KBM-7 (cell line): ENCODE data around the gene PJVK.

ENCODE experiments used
- DNase-seq: peaks from one replicate; pipeline ENCODE4 v3.0.0-alpha.2; 2015
- in situ Hi-C: fragments of 300-500 bp; cut with MboI; formaldehyde crosslinking; loops from 2 replicates; pipeline ENCODE4 v1.14.3; 2020; ENCODE audit warnings: low sequenced_read_pairs, low pct_unique_long_range_greater_than_20kb, mixed read lengths

PJVK gene

DNA sequence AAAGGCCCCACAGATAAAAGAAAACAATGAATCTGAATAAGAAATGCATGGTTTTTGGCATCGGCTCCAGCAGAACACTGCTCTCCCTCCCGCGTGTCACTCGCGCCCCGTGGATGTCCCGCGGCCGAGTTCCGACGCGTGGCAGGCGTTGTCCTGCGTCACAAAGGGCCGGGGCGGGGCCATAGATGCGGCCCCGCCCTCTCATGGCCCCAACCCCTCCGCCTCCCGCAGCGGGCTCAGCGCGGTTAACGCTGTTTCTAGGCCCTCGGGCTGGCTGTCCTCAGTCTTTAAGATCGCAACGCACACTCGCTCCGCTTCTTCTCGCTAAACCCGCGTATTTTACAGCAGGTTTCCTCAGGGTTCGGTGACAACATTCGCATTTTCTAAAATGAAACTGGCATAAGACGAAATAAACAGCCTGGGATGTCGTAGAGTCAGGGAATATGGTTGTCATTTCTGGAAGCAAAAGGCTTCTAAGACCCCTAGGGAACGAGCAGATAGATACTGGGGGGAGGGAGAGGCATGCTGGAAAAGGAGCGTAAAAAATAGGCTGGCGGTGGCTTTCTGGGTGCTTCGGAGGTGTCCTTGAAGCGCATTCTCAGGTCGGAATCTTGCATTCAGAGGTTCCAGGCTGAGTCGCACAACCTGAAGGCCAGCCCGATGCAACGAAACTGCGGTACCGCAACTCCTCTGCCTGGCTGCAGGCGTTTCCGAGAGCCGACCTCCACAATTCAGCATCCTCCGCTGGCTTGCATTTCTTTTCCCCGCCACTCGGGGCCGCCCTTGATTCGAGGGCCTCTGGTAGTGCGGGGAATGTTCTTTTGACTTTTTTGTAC, 27.5 kb downstream of the PJVK start, which contains the start of gene FKBP7:
Gene FKBP7 (minus strand): TSS at position 162 of the 836 bp plus-strand sequence. CDS start 101 bp downstream, at position 61.
- peak; percentile 86 for DNase-seq
- in situ Hi-C loops, result no loop called here

DNA sequence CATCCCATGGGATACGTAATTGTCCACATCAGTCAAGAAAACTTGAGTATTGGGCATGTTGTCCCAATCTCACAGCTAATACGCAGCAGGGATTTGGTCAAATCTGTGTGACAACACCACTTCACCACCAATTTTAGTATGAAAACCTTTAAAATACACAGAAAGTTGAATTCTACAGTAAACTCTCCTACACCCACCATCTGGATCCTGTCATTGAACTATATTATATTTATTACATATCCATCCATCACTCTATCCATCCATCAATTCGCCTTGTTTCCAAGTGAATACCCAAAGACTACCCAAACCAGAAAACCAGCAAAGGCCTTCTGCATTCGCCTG, 28.1 kb downstream of the PJVK start:
- no peak for DNase-seq
- in situ Hi-C loops, result no loop called here

DNA sequence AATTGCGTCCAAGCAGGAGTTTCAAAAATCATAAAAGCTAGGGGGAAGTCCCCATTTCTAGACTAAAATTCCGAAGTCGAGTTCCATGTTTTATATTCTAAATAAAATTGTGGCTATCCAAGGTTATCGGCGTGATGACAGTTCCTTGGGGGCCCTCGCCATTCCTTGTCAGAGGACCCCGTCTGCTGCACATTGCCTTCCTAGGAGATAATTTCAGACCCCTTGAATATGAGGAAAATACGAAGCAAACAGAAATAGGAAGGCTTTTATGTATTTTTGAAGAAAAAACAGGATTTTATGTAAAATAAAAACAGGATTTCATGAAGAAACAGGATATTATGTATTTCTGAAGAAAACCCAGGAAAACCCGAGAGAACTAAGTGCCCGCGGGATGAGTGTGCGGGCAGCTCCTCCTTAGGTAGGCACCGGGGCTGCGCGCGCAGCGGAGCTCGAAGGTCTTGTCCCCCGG, 28.6 kb downstream of the PJVK start:
- no peak for DNase-seq
- in situ Hi-C loops, result no loop called here

DNA sequence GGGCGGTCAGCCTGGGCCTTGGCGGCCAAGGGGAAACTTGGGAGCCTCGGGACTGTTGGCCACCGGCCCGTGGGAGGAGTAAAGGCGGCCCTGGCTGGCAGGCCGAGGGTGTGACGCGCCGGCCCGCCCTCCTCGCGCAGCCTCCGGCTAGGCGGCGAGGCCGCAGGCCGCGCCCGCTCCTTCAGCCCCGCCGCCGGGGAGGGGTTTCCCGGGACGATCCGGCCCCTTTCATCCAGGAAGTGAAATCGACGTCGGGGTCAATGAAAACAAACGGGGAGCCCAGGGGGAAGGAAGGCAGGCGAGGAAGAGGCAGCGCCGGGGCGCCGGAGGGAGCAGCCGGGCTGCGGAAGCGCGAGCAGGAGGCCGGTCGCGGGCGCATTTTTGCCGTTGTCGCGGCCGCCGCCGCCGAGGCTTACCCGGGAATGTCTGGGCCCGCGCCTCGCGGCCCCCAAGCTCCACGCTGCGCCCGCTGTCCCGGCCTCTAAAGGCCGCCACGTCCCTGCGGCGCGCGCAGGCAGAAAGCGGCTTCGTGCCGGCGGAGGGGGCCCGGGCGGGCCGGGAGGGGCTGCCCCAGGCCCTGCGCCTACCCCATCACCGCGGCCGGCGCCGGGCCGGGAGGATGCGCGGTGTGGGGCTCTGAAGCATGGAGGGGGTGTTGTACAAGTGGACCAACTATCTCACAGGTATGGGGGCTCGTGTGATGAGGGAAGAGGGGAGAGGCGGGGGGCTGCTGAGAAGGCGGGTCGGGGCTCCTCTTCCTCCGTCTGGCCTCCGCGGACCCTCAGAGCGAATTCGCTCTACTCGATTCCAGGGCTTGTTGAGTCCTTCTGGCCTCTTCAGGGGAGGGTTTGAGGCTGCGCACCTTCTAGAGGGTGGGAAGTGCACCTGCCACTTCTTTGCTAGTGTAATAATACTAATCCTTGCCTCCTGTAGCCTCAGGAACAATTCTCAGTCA, 29.3 kb downstream of the PJVK start, which contains the start of gene PLEKHA3:
Gene PLEKHA3 (plus strand): TSS at position 231 of the 955 bp plus-strand sequence. CDS start 413 bp downstream, at position 644.
- DNase-seq, result peak; percentile 93
- in situ Hi-C loops, result no loop called here

DNA sequence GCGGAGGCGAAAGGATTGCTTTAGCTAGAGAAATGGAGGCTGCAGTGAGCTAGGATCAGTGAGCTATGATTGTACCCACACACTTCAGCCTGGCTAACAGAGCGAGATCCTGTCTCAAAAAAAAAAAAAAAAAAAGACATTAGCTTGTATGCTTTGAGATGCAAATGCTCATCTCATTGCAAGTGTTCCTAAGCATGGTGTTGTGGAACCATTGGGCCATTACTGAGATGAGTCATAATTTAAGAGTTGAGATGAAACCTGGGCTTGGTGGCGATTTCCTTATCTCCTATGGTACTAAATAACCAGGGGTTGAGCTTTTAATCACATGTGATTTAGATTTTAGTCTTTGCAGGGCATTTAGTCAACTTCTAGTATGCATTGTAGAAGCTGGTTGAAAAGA, 31.3 kb downstream of the PJVK start:
- DNase-seq, result no peak
- in situ Hi-C loops, result no loop called here

DNA sequence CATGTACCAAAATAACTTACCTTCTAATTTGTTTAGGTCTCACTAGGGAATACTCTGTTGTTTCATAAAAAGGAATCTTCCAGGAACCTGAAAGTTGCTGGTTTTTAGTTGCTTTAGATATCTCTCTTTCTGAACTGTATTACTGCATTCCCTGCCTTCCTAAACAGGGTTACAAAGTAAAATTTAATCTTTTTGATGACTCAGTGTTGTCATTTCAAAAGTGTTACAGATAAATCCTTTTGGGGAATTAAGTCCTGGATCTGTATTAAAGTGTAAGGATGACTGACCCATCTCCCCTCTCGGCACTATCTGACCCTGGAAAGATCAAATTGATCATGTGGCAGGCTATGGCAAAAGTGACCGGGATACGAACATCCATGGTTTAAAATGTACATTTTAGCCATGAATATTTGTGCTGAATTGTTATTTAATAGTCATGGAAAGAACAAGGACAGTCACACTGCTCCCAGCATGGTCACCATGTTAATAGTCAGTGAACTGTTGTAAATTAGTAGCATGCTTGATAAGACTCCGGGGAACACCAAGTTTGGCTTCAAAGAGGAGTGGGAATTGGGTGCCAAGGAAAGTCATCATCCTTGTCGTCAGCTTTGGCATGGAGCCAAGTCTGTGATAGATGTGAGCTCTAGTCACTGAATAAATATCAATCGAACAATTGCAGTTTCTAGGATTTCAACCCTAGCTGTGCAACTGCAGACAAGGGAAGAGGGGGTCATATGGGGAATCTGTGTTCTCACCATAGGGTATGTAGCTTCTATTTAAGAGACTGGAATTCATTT, 33.3 kb downstream of the PJVK start:
- no peak for DNase-seq
- in situ Hi-C loops, result no loop called here

DNA sequence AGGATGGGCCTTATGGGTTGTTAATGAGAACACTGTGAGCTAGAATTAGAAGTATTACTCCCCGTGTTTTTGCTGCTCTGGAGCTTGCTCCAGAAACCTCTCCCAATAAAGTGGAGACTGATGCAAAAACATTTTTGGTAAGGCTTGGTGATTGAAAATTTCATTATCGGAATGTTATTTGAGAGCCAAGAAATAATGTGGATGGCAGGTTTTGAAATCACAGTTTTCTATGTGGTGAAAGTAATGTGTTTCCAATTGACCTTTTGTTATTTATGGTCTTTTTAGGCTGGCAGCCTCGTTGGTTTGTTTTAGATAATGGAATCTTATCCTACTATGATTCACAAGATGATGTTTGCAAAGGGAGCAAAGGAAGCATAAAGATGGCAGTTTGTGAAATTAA, 34.2 kb downstream of the PJVK start:
- in situ Hi-C loops, result no loop called here
- DNase-seq, result no peak

DNA sequence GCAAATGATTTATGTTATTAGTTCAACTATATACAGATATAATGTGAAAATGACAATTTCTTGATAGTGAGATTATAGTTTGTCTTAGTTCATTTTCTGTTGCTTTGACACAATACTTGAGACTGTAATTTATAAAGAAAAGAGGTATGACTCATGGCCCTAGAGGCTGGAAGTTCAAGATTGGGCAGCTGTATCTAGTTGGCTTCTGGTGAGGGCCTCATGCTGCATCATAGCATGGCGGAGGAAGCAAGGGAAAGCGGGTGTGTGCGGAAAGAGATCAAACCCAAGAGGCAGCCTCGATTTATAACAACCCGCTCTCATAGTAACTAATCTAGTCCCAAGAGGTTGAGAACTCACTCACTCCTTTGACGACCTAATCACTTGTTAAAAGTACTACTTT, 40.4 kb downstream of the PJVK start:
- in situ Hi-C loops, result no loop called here
- no peak for DNase-seq

DNA sequence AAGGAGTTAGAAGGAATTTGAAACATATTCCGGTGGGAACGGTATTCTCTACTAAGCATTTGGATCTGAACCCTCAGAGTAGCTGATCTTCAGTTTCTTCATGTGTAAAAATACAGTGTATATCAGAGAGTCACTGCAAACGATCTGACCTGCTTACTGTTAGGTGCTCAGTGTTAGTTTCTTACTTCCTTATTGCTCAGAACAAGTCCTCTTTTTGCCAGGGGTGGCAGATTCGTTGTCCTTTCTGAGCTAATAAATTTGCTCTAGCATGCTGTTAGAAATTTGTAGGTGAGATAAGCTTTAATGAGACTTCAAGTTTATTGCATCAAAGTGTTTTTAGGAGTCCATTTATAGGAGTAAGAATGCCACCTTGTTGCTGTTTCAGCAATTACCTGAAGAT, 44.9 kb downstream of the PJVK start:
- in situ Hi-C loops, result no loop called here
- no peak for DNase-seq

DNA sequence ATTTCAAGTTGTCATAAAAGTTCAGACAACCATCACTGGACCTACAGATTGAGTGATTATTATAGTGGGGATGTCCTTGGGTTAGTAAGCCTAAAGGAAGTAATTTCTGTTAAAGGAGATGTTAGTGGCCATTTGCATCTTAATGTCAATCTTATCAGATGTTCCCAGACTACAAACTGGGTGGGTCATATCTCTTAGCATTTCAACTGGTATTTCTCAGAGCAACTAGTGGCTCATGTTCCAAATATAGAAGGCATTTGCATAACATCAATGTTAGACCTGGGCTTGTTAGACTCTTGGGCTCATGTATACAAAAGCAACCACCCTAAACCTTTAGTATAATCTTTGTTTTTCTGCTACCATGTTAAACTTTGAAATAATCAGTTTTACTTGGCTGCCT, 47.0 kb downstream of the PJVK start:
- no peak for DNase-seq
- in situ Hi-C loops, result no loop called here

DNA sequence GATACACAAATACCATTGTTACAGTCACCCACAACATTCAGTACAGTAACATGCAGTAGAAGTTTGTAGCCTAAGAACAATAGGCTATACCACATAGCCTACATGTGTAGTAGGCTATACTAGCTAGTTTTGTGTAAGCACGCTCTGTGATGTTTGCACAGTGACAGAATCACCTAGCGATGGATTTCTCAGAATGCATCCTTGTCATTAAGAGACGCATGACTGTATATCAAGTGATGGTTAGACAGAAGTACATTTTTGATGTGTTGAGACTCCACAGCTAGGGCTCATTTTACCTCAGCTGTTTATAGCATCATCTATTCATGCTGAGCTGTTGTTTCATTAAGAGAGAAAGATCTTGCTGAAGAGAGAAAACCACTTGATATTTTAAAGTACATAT, 48.5 kb downstream of the PJVK start:
- DNase-seq, result no peak
- in situ Hi-C loops, result no loop called here

DNA sequence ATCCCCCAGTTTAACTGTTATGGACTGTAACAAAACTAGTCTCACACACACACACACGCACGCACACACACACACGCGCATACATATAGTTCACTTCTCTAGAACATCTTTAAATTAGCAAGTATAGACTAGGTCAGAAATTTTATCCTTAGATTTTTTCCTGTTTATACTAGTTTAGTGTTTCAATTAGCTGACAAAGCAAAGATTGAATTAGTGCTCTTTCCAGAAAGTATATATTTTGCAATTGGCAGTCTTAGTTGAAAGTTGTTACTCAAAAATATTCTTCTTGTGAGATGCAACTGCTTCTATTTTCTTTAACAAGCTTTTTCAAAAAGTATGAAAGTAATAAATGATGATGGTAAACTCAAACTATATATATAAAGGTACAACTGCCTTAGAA, 51.6 kb downstream of the PJVK start:
- in situ Hi-C loops, result no loop called here

DNA sequence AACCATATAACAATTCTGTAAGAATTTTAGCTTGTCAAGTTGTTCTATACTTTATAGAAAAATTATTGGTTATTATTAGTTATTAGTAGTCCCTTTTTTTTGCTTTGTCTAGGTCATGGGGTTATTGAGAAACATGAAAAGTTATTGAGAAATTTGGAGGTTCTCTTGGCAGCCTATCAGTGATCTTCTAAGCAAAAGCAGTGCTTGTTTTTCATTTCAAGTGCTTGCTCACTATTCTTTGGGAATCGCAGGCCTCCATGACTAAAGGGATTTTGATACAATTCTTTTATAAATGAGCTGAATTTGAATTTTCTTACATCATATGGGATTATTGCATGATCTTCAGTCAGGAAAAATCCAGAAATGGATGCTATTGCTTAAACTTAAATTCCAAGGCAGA, 54.9 kb downstream of the PJVK start:
- DNase-seq, result no peak
- in situ Hi-C loops, result no loop called here

More for the DNA sequence above, 51.6 kb downstream of the PJVK start:
- DNase-seq, result no peak

DNA sequence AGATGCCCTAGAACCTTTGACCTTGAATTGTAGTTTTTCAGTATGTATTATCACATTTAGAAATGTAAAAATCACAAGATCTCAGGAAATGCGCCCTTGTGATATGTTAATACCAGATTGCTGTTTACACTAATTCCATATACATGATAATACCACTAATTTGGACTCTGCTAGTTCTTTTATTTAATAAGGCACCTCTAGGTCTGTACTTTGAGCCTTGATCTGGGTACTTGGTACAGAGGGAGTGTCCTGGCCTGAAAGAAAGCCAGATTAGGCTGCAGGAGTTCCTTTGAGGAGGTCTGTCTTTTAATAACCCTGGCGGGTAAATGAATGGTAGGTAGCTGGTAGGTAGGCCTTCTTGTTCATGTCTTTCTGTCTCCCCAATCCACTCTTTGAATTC, 55.3 kb downstream of the PJVK start:
- in situ Hi-C loops, result no loop called here
- no peak for DNase-seq

DNA sequence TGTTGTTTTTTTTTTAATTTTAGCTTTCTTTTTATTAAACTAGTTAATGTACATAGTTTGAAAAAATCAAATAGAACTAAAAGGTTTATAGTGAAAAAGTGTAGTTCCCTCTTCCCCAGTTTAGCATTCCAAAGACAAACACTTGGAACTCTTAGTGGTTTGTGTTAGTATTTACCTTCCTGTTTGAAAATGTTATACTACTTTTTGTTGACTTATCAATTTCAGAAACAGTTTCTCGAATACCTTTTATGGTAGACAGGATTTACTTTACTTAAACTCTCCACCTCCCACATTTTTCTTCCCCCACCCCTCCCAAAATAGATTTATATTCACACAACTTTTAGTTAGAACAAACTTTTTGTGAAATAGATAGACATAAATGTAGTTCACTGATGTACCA, 55.8 kb downstream of the PJVK start:
- DNase-seq, result no peak
- in situ Hi-C loops, result no loop called here

DNA sequence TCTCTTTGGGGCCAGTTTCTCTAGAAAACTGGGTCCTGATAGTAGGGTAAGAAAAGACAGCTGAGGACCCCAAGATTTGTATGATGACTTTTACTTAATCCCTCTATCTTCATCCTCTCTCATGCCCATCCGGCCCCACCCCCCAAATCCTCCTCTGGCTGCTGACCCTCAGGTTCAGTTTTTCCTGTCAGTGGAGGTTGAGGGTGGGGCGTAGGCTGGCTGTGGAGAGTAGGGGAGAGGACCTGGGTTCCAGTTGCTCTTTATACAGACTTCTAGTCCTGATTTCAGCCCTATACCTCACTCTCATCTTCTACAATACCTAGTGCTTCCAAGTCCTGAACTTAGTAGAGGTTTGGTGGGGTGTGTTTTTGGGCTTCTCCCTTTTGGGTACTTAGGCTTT, 57.5 kb downstream of the PJVK start:
- no peak for DNase-seq
- in situ Hi-C loops, result no loop called here

DNA sequence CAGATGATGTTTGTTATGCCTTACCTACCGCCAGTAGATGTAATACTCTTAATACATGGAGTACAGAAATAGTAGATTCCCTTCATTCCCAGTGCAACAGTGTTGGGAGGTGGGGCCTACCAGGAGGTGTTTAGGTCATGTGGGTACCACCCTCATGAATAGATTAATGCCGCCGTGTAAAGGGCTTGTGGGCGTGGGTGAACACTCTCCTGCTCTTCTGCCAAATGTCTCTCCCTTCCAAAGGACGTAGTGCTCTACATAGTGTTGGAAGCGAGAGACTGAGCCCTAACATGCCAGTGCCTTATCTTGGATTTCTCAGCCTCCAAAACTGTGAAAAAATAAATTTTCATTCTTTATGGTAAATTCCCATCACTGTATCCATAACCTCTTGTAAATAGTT, 59.2 kb downstream of the PJVK start:
- DNase-seq, result no peak

More for the DNA sequence above, 59.2 kb downstream of the PJVK start:
- in situ Hi-C loops, result no loop called here
